ACHN (cell line): Measurements from ENCODE around the gene TEAD4.
A peak's percentile ranks its signal among the peaks of the same experiment; 100 is the strongest.

Experiments
- DNase-seq: peaks from one replicate; pipeline ENCODE4 v3.0.0-alpha.2; 2015
- in situ Hi-C: cut with HindIII; loops from 2 replicates; pipeline ENCODE4 v1.10.0; 2017; ENCODE audit warnings: low sequenced_read_pairs, low pct_ligation_motif_present, low pct_unique_long_range_greater_than_20kb

TEAD4 gene

GRCh38 chr12:3040663-3041544 lies 81.7 kb downstream of the TEAD4 start:
- in situ Hi-C loops: no loop called here
- DNase-seq: no peak

DNA sequence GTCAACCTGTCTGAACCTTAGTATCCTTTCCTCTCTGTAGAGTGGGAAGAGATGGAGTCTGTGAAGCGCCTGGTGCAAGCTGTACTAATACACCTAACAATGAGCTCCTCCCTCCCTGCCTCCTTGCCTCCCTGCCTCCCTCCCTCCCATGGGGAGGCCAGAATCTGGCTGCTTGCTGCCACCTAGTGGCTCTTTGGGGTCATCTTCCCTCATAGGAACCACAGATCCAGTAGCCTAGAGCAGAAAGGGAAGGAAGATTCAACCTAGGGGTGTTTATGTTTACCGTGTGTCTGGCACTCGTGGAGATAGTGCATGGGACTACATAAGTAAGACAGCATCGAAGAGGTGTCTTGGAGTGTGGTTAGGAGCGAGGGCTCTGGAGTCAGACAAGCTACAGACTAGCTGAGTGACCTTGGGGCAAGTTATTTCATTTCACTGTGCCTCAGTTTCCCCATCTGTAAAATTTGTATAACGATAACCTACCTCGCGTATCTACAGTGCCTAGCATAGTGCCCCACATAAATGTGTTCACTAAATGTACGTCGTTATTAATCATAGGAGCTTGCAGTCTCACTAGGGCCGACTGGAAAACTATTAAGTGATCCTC lies 82.5 kb downstream of the TEAD4 start:
- DNase-seq: peak; percentile 92
- in situ Hi-C loops: no loop called here

GRCh38 chr12:3042394-3042793 lies 83.2 kb downstream of the TEAD4 start:
- no peak for DNase-seq
- in situ Hi-C loops: no loop called here

DNA sequence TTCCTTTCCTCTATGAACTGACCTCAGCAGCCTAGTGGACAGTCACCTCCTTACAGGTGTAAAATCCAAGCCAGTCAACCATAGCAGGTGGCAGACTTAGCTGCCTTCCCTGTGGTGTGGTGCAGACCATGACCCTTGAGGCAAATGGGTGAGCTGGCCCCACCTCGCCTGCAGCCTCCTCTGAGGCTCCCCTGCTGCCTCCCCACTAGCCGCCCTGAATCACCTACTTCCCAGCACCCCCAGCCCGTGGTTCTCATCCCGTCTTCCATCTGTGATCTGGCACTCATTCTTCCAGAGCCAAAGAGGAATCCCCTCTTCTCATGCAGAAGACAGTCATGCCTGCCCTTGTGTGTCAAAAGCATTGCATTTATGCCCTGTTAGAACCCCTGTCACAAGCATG lies 83.6 kb downstream of the TEAD4 start:
- no peak for DNase-seq
- in situ Hi-C loops: no loop called here

GRCh38 chr12:3043406-3043805 lies 84.2 kb downstream of the TEAD4 start:
- no peak for DNase-seq
- in situ Hi-C loops: no loop called here

- in situ Hi-C loops: no loop called here
- DNase-seq: no peak
Measured at GRCh38 chr12:3044141-3044630, 85.0 kb downstream of the TEAD4 start.

DNA sequence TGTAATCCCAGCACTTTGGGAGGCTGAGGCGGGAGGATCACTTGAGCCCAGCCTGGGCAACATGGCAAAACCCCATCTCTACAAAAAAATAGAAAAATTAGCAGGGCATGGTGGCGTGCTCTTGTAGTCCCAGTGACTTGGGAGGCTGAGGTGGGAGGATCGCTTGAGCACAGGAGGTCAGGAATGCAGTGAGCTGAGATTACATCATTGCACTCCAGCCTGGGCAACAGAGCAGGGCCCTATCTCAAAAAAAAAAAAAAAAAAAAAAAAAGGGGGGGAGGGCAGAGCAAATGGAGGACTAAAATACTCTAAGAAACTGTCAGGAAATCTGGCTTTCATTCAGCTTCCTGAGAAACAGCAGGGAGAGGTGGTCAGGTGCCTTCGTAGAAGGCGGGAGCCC lies 86.3 kb downstream of the TEAD4 start:
- DNase-seq: no peak
- in situ Hi-C loops: no loop called here

GRCh38 chr12:3045989-3046388 lies 86.8 kb downstream of the TEAD4 start:
- no peak for DNase-seq
- in situ Hi-C loops: no loop called here

- DNase-seq: no peak
- in situ Hi-C loops: no loop called here
Measured at GRCh38 chr12:3046441-3047200, 87.4 kb downstream of the TEAD4 start.

GRCh38 chr12:3047961-3048360 lies 88.8 kb downstream of the TEAD4 start:
- in situ Hi-C loops: no loop called here
- DNase-seq: no peak

GRCh38 chr12:3048540-3048939 lies 89.3 kb downstream of the TEAD4 start:
- DNase-seq: no peak
- in situ Hi-C loops: no loop called here

DNA sequence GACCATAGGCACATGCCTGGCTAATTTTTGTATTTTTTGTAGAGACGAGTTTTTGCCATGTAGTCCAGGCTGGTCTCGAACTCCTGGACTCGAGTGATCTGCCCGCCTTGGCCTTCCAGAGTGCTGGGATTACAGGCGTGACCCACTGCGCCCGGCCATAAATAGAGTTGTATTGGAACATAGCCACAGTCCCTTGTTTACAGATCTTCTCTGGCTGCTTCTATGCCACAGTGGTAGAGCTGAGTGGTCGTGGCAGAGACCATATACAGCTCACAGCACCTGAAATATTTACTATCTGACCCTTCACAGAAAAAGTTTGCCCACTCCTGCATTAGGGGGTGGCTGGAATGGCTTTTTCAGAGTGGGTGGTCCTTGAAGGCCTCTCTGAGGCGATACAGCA lies 90.0 kb downstream of the TEAD4 start:
- in situ Hi-C loops: no loop called here
- DNase-seq: no peak

DNA sequence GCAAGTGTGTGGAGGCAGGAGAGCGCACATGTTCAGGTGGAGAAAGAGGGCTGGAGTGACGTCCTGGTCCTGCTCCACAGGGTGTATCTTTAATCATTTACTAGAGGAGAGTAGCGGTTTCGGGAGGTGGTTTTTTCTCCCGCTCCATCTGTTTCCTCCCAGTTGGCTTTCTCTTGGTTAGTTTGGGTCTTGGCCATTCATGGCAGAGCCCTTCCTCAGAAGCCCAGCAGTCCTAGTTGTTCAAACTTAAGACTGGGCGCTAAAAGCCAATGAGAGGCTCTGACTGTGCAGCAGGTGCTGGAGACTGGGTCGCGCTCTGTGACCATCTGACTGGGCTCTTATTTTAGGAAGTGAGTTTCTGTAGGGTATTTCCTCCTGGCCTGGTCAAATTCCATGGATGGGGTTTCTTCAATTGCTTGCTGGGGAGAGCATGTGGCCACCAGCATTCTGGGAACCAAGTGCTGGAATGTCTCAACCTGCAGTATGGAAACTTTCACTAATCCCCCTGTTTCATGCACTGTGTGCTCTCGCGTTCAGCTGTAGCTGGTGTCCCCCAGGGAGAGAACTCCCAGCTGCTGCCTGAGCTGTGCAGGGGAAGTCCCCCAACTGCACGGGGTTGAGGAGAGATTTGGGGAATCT lies 90.5 kb downstream of the TEAD4 start:
- in situ Hi-C loops: no loop called here
- DNase-seq: peak; percentile 80

DNA sequence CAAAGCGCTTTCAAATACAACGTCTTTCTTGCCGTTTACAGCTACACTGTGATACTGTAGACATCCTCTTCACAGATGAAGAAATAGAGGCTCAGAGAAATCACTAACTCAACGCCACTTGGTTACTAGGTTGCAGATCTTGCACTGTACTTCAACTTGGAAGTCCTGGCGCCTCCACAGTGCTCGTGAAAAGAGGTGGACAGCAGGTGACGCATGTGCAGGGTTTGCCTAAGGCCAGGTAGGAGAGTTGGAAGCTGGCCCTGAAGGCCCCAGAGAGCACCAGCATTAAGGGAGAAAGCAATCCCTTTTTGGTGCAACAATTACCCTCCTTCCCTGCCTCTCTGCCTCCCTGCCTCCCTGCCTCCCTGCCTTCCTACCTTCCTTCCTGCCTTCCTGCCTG lies 95.2 kb downstream of the TEAD4 start:
- DNase-seq: no peak
- in situ Hi-C loops: no loop called here

DNA sequence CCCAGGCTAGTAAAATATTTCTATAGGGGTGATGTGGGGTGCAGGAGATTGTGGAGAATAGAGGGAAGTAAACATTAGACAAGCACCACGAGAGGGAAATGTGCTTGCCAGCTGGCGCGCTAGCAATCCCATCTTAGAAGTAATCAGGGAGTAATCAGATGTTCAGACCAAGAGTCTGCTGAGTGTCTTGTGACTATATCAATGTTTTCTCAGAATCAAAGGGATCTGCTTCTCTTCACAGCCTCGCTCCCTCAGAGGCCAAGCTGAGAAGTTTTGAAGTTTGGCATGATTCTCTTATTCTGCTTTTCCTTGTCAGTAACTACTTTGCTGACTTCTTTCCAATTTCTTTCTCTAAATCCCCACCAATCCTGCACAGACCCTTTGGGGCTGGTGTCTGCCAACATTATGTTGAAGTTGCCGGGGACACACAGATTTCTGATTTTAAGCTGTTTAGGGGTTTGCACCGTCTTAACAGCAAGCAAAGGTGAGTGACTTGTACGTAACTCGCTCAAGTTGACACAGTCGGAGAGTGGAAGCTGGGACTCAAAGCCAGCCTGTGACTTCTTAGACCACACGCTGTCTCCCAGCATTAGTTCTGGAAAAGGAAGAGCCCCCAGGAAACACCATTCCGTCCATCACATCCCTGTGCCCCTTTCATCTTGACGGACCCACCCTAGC lies 96.0 kb downstream of the TEAD4 start:
- no peak for DNase-seq
- in situ Hi-C loops: no loop called here

DNA sequence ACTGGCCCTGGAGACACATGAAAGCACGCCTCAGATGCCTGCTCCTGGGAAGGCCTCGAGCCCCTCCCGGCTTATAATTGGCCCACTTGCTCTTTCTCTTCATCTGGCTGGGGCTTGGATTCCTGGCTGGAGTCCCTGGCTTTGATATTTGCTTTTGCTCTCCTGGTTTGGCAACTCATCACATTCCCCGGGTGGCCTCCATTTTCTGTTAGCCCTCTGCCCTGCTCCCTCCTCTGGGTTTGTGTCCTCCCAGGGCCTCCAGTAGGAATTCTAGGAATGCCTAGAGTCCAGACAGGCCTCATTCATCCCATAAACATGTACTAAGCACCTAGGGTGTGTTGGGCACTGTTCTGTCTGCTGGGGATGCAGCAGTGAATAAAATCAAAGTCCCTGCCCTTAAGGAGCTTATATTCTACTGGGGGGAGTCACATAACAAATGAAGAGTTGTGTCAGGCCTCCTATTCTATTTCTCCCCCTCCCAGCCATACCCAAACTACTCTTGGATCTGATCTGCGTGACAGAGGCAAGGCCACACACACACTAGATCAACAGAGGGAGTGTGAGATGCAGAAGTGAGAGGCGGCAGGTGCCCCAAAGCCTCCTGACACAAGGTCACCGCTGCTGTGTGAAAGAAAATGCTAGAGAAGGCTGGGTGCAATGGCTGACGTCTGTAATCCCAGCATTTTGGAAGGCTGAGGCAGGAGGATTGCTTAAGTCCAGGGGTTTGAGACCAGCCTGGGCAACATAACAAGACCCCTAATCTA lies 96.7 kb downstream of the TEAD4 start:
- in situ Hi-C loops: no loop called here
- no peak for DNase-seq

GRCh38 chr12:3061059-3061458 lies 101.9 kb downstream of the TEAD4 start:
- DNase-seq: no peak
- in situ Hi-C loops: no loop called here
